Measurements from ENCODE around the gene NPIPB6.

The NPIPB6 gene

GRCh38 chr16:28308794-28309584 is 54.3 kb downstream of the NPIPB6 start:
- peaks cover 11% of the 10 kb centered on the region for H3K27me3 ChIP-seq (ENCODE audit: control insufficient read depth, insufficient read depth, low read length)
- H3K4me2 ChIP-seq (ENCODE audit: low read length) = no peak overlapping the region
- H3K9me3 ChIP-seq (replicated peaks; ENCODE audit: low read length) = no peaks in the 10 kb centered on the region
- H3K4me1 ChIP-seq (ENCODE audit: control insufficient read depth, insufficient read depth, low read length) = no peaks in the 10 kb centered on the region
- no peaks in the 10 kb centered on the region for H3K36me3 ChIP-seq (ENCODE audit: insufficient read depth, low read length)
- H3K9ac ChIP-seq (ENCODE audit: low read depth, low read length) = no peak overlapping the region
- H3K4me3 ChIP-seq (ENCODE audit: low read length) = no peak overlapping the region

- Histone ChIP-seq H3K27me3 (ENCODE audit: control insufficient read depth, insufficient read depth, low read length) (peaks cover 14% of the 10 kb centered on the region), H3K4me3 (ENCODE audit: low read length) (no peak overlapping the region), H3K9ac (ENCODE audit: low read depth, low read length) (no peak overlapping the region), H3K4me2 (ENCODE audit: low read length) (no peak overlapping the region), H3K36me3 (ENCODE audit: insufficient read depth, low read length) (no peaks in the 10 kb centered on the region), H3K4me1 (ENCODE audit: control insufficient read depth, insufficient read depth, low read length) (no peaks in the 10 kb centered on the region), H3K9me3 (replicated peaks; ENCODE audit: low read length) (no peaks in the 10 kb centered on the region)
Measured at GRCh38 chr16:28307936-28308335, 55.4 kb downstream of the NPIPB6 start.

GRCh38 chr16:28304214-28304613 is 59.1 kb downstream of the NPIPB6 start:
- Histone ChIP-seq H3K36me3 (ENCODE audit: insufficient read depth, low read length) (no peaks in the 10 kb centered on the region), H3K4me1 (ENCODE audit: control insufficient read depth, insufficient read depth, low read length) (no peaks in the 10 kb centered on the region), H3K9me3 (replicated peaks; ENCODE audit: low read length) (no peaks in the 10 kb centered on the region), H3K27me3 (ENCODE audit: control insufficient read depth, insufficient read depth, low read length) (peaks cover 45% of the 10 kb centered on the region), H3K9ac (ENCODE audit: low read depth, low read length) (no peak overlapping the region), H3K4me3 (ENCODE audit: low read length) (no peak overlapping the region), H3K4me2 (ENCODE audit: low read length) (no peak overlapping the region)

GRCh38 chr16:28303132-28303531 is 60.2 kb downstream of the NPIPB6 start:
- no peaks in the 10 kb centered on the region for H3K36me3 ChIP-seq (ENCODE audit: insufficient read depth, low read length)
- H3K9ac ChIP-seq (ENCODE audit: low read depth, low read length) = no peak overlapping the region
- no peaks in the 10 kb centered on the region for H3K9me3 ChIP-seq (replicated peaks; ENCODE audit: low read length)
- no peak overlapping the region for H3K4me3 ChIP-seq (ENCODE audit: low read length)
- no peaks in the 10 kb centered on the region for H3K4me1 ChIP-seq (ENCODE audit: control insufficient read depth, insufficient read depth, low read length)
- H3K27me3 ChIP-seq (ENCODE audit: control insufficient read depth, insufficient read depth, low read length) = peaks cover 47% of the 10 kb centered on the region
- no peak overlapping the region for H3K4me2 ChIP-seq (ENCODE audit: low read length)

GRCh38 chr16:28301620-28302019 is 61.7 kb downstream of the NPIPB6 start:
- Histone ChIP-seq H3K27me3 (ENCODE audit: control insufficient read depth, insufficient read depth, low read length) (peaks cover 54% of the 10 kb centered on the region), H3K36me3 (ENCODE audit: insufficient read depth, low read length) (no peaks in the 10 kb centered on the region), H3K9me3 (replicated peaks; ENCODE audit: low read length) (no peaks in the 10 kb centered on the region), H3K4me1 (ENCODE audit: control insufficient read depth, insufficient read depth, low read length) (no peaks in the 10 kb centered on the region), H3K9ac (ENCODE audit: low read depth, low read length) (no peak overlapping the region), H3K4me3 (ENCODE audit: low read length) (no peak overlapping the region), H3K4me2 (ENCODE audit: low read length) (no peak overlapping the region)

GRCh38 chr16:28301154-28301553 is 62.2 kb downstream of the NPIPB6 start:
- H3K9ac ChIP-seq (ENCODE audit: low read depth, low read length) = no peak overlapping the region
- peaks cover 50% of the 10 kb centered on the region for H3K27me3 ChIP-seq (ENCODE audit: control insufficient read depth, insufficient read depth, low read length)
- H3K4me2 ChIP-seq (ENCODE audit: low read length) = no peak overlapping the region
- no peak overlapping the region for H3K4me3 ChIP-seq (ENCODE audit: low read length)
- H3K9me3 ChIP-seq (replicated peaks; ENCODE audit: low read length) = no peaks in the 10 kb centered on the region
- H3K36me3 ChIP-seq (ENCODE audit: insufficient read depth, low read length) = no peaks in the 10 kb centered on the region
- H3K4me1 ChIP-seq (ENCODE audit: control insufficient read depth, insufficient read depth, low read length) = no peaks in the 10 kb centered on the region

- peaks cover 50% of the 10 kb centered on the region for H3K27me3 ChIP-seq (ENCODE audit: control insufficient read depth, insufficient read depth, low read length)
- no peaks in the 10 kb centered on the region for H3K9me3 ChIP-seq (replicated peaks; ENCODE audit: low read length)
- no peak overlapping the region for H3K4me2 ChIP-seq (ENCODE audit: low read length)
- no peak overlapping the region for H3K4me3 ChIP-seq (ENCODE audit: low read length)
- no peaks in the 10 kb centered on the region for H3K36me3 ChIP-seq (ENCODE audit: insufficient read depth, low read length)
- no peak overlapping the region for H3K9ac ChIP-seq (ENCODE audit: low read depth, low read length)
- H3K4me1 ChIP-seq (ENCODE audit: control insufficient read depth, insufficient read depth, low read length) = no peaks in the 10 kb centered on the region
Measured at GRCh38 chr16:28300327-28300726, 63.0 kb downstream of the NPIPB6 start.

- Histone ChIP-seq H3K9me3 (replicated peaks; ENCODE audit: low read length) (no peaks in the 10 kb centered on the region), H3K9ac (ENCODE audit: low read depth, low read length) (no peak overlapping the region), H3K4me2 (ENCODE audit: low read length) (no peak overlapping the region), H3K4me1 (ENCODE audit: control insufficient read depth, insufficient read depth, low read length) (no peaks in the 10 kb centered on the region), H3K36me3 (ENCODE audit: insufficient read depth, low read length) (no peaks in the 10 kb centered on the region), H3K27me3 (ENCODE audit: control insufficient read depth, insufficient read depth, low read length) (peaks cover 69% of the 10 kb centered on the region), H3K4me3 (ENCODE audit: low read length) (no peak overlapping the region)
Measured at GRCh38 chr16:28298511-28298878, 64.8 kb downstream of the NPIPB6 start.

GRCh38 chr16:28297784-28298510 is 65.4 kb downstream of the NPIPB6 start:
- H3K4me1 ChIP-seq (ENCODE audit: control insufficient read depth, insufficient read depth, low read length) = no peaks in the 10 kb centered on the region
- H3K9ac ChIP-seq (ENCODE audit: low read depth, low read length) = no peak overlapping the region
- H3K36me3 ChIP-seq (ENCODE audit: insufficient read depth, low read length) = no peaks in the 10 kb centered on the region
- H3K4me2 ChIP-seq (ENCODE audit: low read length) = no peak overlapping the region
- no peak overlapping the region for H3K4me3 ChIP-seq (ENCODE audit: low read length)
- peaks cover 71% of the 10 kb centered on the region for H3K27me3 ChIP-seq (ENCODE audit: control insufficient read depth, insufficient read depth, low read length)
- no peaks in the 10 kb centered on the region for H3K9me3 ChIP-seq (replicated peaks; ENCODE audit: low read length)

- no peak overlapping the region for H3K4me3 ChIP-seq (ENCODE audit: low read length)
- no peaks in the 10 kb centered on the region for H3K4me1 ChIP-seq (ENCODE audit: control insufficient read depth, insufficient read depth, low read length)
- no peaks in the 10 kb centered on the region for H3K9me3 ChIP-seq (replicated peaks; ENCODE audit: low read length)
- H3K4me2 ChIP-seq (ENCODE audit: low read length) = no peak overlapping the region
- no peak overlapping the region for H3K9ac ChIP-seq (ENCODE audit: low read depth, low read length)
- no peaks in the 10 kb centered on the region for H3K36me3 ChIP-seq (ENCODE audit: insufficient read depth, low read length)
- peaks cover 70% of the 10 kb centered on the region for H3K27me3 ChIP-seq (ENCODE audit: control insufficient read depth, insufficient read depth, low read length)
Measured at GRCh38 chr16:28297308-28297707, 66.0 kb downstream of the NPIPB6 start.

- Histone ChIP-seq H3K4me3 (ENCODE audit: low read length) (no peak overlapping the region), H3K27me3 (ENCODE audit: control insufficient read depth, insufficient read depth, low read length) (peaks cover 55% of the 10 kb centered on the region), H3K4me1 (ENCODE audit: control insufficient read depth, insufficient read depth, low read length) (no peaks in the 10 kb centered on the region)
Measured at GRCh38 chr16:28295276-28295675, 68.0 kb downstream of the NPIPB6 start.

GRCh38 chr16:28294201-28294600 is 69.1 kb downstream of the NPIPB6 start:
- Histone ChIP-seq H3K27me3 (ENCODE audit: control insufficient read depth, insufficient read depth, low read length) (peaks cover 46% of the 10 kb centered on the region), H3K9me3 (replicated peaks; ENCODE audit: low read length) (no peaks in the 10 kb centered on the region), H3K4me1 (ENCODE audit: control insufficient read depth, insufficient read depth, low read length) (no peaks in the 10 kb centered on the region), H3K9ac (ENCODE audit: low read depth, low read length) (no peak overlapping the region), H3K4me2 (ENCODE audit: low read length) (no peak overlapping the region), H3K4me3 (ENCODE audit: low read length) (no peak overlapping the region), H3K36me3 (ENCODE audit: insufficient read depth, low read length) (no peaks in the 10 kb centered on the region)

More at GRCh38 chr16:28295276-28295675, 68.0 kb downstream of the NPIPB6 start:
- Histone ChIP-seq H3K4me2 (ENCODE audit: low read length) (no peak overlapping the region), H3K36me3 (ENCODE audit: insufficient read depth, low read length) (no peaks in the 10 kb centered on the region), H3K9me3 (replicated peaks; ENCODE audit: low read length) (no peaks in the 10 kb centered on the region), H3K9ac (ENCODE audit: low read depth, low read length) (no peak overlapping the region)
